ENCODE data around the gene DBH.
"Not testable (repeated sequence)": the region's sequence is repeated elsewhere in the genome, so short reads cannot be mapped to it uniquely, and the experiment has no call there.

Gene DBH

GRCh38 chr9:133616643-133617405 lies 19.3 kb upstream of the DBH start:
- TF ChIP-seq JUND (IDR thresholded peaks at IDR 0.05; ENCODE audit: low read depth) = no peak
- in situ Hi-C loops (cut with HindIII; ENCODE audit: low pct_unique_long_range_greater_than_20kb, low sequenced_read_pairs) = no loop called here
- DNase-seq (ENCODE audit: low read depth in 1 of 2, low spot score in 1 of 2) = no peak

GRCh38 chr9:133618726-133619125 lies 17.4 kb upstream of the DBH start:
- in situ Hi-C loops (cut with HindIII; ENCODE audit: low pct_unique_long_range_greater_than_20kb, low sequenced_read_pairs) = no loop called here
- no peak for DNase-seq (ENCODE audit: low read depth in 1 of 2, low spot score in 1 of 2)
- TF ChIP-seq JUND (IDR thresholded peaks at IDR 0.05; ENCODE audit: low read depth) = no peak

DNA sequence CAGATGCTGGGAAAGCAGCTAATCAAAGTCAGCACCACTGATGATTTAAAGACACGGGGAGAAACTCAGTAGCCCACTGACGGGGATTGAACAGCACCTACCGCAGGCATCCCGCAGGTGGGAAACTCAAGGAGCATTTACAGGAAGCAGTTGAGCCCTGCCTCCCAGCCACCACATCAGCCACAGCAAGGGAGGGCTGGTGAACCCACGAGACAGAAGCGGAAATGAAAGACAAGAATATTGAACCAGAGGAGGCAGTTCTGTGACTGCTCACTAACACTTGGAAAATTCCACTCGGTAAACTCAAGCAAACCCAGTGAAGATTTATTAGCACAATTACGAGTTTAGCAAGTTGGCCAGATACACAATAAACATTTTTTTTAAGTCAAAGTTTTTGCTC lies 16.4 kb upstream of the DBH start:
- peak in 1 of 2 experiments; percentile 32 for DNase-seq (ENCODE audit: low read depth in 1 of 2, low spot score in 1 of 2)
- in situ Hi-C loops (cut with HindIII; ENCODE audit: low pct_unique_long_range_greater_than_20kb, low sequenced_read_pairs) = no loop called here
- TF ChIP-seq JUND (IDR thresholded peaks at IDR 0.05; ENCODE audit: low read depth) = no peak

DNA sequence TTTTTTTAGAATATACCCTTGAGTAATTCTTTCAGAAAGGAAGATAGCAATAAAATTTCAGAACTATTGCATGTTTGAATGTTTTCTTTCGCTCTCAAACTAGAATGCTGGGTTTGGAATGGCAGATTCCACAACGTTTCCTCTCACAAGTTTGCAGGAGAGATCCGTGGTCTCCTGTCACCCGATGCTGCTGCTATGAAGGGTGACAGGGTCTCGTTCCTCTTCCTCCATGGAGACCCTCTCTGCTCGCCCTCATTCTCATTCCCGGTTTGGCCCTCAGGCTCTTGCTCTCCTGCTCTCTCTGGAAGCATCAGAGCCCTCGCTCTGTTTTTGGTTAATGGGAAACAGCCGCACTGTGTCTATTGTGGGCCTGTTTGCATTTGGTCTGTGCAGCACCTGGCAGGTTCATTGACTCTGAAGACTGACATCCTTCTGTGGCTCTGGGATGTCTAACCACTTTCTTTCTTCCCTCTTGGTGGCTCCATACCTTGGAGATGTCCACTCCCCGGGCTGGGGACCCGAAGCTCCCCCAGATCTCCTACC lies 14.4 kb upstream of the DBH start:
- in situ Hi-C loops (cut with HindIII; ENCODE audit: low pct_unique_long_range_greater_than_20kb, low sequenced_read_pairs) = no loop called here
- DNase-seq (ENCODE audit: low read depth in 1 of 2, low spot score in 1 of 2) = no peak
- no peak for TF ChIP-seq JUND (IDR thresholded peaks at IDR 0.05; ENCODE audit: low read depth)

GRCh38 chr9:133622555-133622954 lies 13.6 kb upstream of the DBH start:
- no peak for TF ChIP-seq JUND (IDR thresholded peaks at IDR 0.05; ENCODE audit: low read depth)
- in situ Hi-C loops (cut with HindIII; ENCODE audit: low pct_unique_long_range_greater_than_20kb, low sequenced_read_pairs) = no loop called here
- no peak for DNase-seq (ENCODE audit: low read depth in 1 of 2, low spot score in 1 of 2)

- DNase-seq (ENCODE audit: low read depth in 1 of 2, low spot score in 1 of 2); in situ Hi-C loops (cut with HindIII; ENCODE audit: low pct_unique_long_range_greater_than_20kb, low sequenced_read_pairs): not testable (repeated sequence)
Observed at GRCh38 chr9:133626008-133626407, 10.2 kb upstream of the DBH start.

DNA sequence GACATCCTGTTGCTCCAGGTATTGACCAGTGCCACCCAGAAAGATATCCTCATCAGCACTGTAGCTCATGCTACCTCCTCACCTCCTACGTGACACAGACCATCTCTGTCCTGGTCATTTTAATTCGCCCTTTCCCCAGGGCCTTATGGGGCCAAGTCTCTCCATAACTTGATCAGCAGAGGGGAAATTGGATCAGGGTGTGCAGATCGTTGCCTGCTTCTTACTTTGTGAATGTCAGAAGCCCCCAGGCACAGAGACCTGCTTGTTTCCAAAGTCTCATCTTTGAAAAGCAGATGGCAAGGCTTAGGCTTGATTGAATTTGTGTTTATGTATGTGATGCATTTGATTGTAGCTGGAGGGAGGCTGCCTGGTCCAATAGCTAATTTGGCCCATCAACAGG lies 8.8 kb upstream of the DBH start:
- TF ChIP-seq JUND (IDR thresholded peaks at IDR 0.05; ENCODE audit: low read depth) = no peak
- no peak for DNase-seq (ENCODE audit: low read depth in 1 of 2, low spot score in 1 of 2)
- in situ Hi-C loops (cut with HindIII; ENCODE audit: low pct_unique_long_range_greater_than_20kb, low sequenced_read_pairs) = no loop called here

DNA sequence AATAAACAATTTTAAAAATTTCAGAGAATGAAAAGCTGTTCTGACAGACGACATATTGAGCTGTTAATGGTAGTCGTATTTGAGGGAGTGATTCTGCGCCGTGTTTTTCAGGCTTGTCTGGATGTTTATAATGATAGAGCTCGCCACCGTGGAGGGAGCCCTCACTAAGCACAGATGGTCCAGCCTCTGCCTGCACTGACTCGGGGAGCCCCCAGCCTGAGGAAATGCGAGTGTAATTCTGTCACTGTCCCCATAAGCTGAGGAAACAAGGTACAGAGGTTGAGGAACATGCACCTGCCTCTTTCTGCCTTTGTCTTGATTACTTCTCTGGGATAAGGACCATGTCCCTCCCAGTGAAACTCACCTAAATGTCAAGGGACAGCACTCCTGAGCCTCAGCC lies 7.4 kb upstream of the DBH start:
- in situ Hi-C loops (cut with HindIII; ENCODE audit: low pct_unique_long_range_greater_than_20kb, low sequenced_read_pairs) = no loop called here
- DNase-seq (ENCODE audit: low read depth in 1 of 2, low spot score in 1 of 2) = no peak
- no peak for TF ChIP-seq JUND (IDR thresholded peaks at IDR 0.05; ENCODE audit: low read depth)

DNA sequence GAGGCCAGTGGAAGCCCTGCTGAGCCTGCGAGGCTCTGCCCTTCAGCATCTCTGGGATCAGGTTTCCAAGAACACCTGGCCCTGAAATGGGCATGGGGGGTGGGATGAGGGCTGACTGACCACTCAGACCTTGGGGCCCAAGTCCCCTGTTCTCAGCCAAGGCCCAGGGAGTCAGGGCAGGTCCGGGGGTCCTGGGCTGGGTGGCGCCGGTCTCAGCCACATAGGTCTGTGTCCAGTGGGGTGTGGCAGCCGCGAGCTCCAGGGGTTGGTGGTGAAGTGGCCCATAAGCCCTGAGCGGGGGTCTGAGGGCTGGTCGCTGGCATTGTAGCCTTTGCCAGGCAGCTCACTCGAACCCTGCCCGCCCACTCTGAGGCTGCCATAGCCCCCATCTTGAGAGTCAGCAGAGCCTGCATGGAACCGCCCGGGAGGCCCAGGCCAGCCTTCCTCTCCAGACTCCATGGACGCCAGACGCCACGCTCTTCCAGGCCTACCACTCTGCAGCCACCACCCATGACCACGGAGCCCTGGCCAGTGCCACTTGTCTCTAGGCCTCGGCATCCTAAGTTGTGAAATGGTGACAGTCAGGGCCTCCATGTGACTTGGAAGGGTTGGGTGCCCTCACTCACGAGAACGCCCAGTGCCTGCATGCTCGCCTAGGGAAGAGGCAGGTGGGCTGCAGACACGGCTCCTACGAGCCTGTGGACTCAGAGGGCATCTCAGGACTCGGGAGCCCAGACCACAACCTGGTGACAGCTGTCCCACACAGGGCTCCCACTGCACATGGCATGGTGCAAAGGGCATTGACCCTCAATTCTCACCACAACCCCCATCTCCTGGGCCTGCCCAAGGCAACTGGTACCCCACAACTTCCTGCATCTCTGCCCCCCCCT lies 6.7 kb upstream of the DBH start:
- no peak for DNase-seq (ENCODE audit: low read depth in 1 of 2, low spot score in 1 of 2)
- no peak for TF ChIP-seq JUND (IDR thresholded peaks at IDR 0.05; ENCODE audit: low read depth)
- in situ Hi-C loops (cut with HindIII; ENCODE audit: low pct_unique_long_range_greater_than_20kb, low sequenced_read_pairs) = no loop called here

DNA sequence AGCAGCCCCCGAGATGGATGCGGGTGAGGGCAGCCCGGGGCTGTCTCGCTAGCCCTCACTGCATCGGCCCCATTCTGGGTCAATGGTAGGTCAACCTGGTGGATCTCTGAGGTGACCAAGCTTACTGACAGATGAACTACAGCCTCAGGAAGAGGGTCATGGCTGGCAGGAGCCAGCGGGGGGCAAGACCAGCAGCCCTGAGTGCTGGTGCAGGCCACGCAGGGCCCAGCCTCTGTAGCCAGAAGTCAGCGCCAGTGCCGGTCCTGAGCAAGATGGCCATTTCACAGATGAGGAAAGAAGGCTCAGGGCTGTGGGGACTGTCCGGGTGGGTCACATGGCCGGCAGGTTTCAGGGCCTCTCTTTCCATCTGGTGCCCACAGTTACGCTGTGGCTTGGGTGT lies 5.1 kb upstream of the DBH start:
- DNase-seq (ENCODE audit: low read depth in 1 of 2, low spot score in 1 of 2) = no peak
- no peak for TF ChIP-seq JUND (IDR thresholded peaks at IDR 0.05; ENCODE audit: low read depth)
- in situ Hi-C loops (cut with HindIII; ENCODE audit: low pct_unique_long_range_greater_than_20kb, low sequenced_read_pairs) = no loop called here

DNA sequence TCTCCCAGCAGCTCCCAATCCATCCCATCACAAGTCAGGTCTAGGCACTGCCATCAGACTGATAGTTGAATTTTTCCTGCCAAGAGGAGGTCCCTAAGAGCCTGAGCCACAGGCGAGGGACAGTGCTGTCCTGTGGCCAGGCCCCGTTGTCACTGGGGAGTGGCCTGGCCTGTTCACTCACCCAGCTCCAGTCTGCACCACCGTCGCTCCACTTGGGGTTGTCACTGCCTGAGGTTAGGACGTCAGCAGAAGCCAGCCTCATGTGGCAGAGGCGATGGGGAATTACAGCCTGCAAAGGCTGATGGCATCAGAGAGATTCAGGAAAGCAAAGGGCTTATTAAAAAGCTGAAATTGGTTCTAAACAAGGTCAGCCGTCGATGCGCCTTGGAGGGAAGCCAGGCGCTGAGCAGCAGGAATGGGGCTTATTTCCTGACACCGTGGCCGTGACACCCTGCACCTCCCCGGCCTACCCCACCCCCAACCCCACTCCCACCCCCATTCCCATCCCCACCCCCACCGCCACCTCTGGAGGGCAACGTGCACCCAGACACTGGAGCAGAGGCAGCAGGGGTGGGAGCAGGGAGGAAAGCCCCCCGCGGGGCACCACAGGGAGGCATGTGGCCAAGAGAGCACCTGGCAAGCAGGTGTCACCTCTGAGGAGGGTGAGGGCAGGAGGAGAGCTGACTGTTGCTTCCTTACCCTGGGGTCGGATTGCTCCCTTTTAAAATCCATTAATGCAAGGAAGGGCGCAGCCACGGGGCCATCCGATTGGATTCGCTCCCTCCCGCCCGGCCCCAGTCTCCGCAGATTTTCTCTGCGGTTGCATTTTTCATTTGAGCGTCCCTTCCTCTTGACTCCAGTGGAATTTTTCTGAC lies 3.1 kb upstream of the DBH start:
- in situ Hi-C loops (cut with HindIII; ENCODE audit: low pct_unique_long_range_greater_than_20kb, low sequenced_read_pairs) = no loop called here
- TF ChIP-seq JUND (IDR thresholded peaks at IDR 0.05; ENCODE audit: low read depth) = no peak
- no peak for DNase-seq (ENCODE audit: low read depth in 1 of 2, low spot score in 1 of 2)

GRCh38 chr9:133633681-133634080 lies 2.5 kb upstream of the DBH start:
- no peak for TF ChIP-seq JUND (IDR thresholded peaks at IDR 0.05; ENCODE audit: low read depth)
- in situ Hi-C loops (cut with HindIII; ENCODE audit: low pct_unique_long_range_greater_than_20kb, low sequenced_read_pairs) = no loop called here
- no peak for DNase-seq (ENCODE audit: low read depth in 1 of 2, low spot score in 1 of 2)
